ENCODE results near the gene KLK8.

- no peak for TF ChIP-seq POLR2A (IDR thresholded peaks at IDR 0.05)
- TF ChIP-seq CTCF (IDR thresholded peaks at IDR 0.05) = no peak
These were observed 3.3 kb downstream of the KLK8 start for GRCh38 chr19:50998061-50998460.

Data from heart left ventricle (tissue), 13 donors.